ENCODE data around the gene CFAP90. TPM values are rescaled to one million over a fixed set of nuclear protein-coding genes. Genes with fewer than 3 reads are reported as not detected.

Gene CFAP90
- polyA plus RNA-seq (ENCODE audit: insufficient read length in 4 of 4): 1 to 10 TPM; 4.6 to 5.9 (median 5.6) TPM

- peak in 1 of 4 donors; percentile 77 for DNase-seq (ENCODE audit: low read depth in 4 of 4, low spot score in 3 of 4)
These were observed at the start of gene CFAP90 for GRCh38 chr5:7850395-7851239. TSS of gene CFAP90 (minus strand) at chr5:7851133. CDS start at chr5:7851021, 112 bp downstream.

- no peak for DNase-seq (ENCODE audit: low read depth in 4 of 4, low spot score in 3 of 4)
These were observed 46.2 kb upstream of the CFAP90 start for GRCh38 chr5:7897014-7897600.

GRCh38 chr5:7894860-7895259 is 43.9 kb upstream of the CFAP90 start:
- DNase-seq (ENCODE audit: low read depth in 4 of 4, low spot score in 3 of 4): no peak

- no peak for DNase-seq (ENCODE audit: low read depth in 4 of 4, low spot score in 3 of 4)
These were observed 43.5 kb upstream of the CFAP90 start for GRCh38 chr5:7894439-7894838.

GRCh38 chr5:7888901-7889300 is 38.0 kb upstream of the CFAP90 start:
- no peak for DNase-seq (ENCODE audit: low read depth in 4 of 4, low spot score in 3 of 4)

- no peak for DNase-seq (ENCODE audit: low read depth in 4 of 4, low spot score in 3 of 4)
These were observed 36.0 kb upstream of the CFAP90 start for GRCh38 chr5:7886849-7887475.

- DNase-seq (ENCODE audit: low read depth in 4 of 4, low spot score in 3 of 4): no peak
These were observed 33.7 kb upstream of the CFAP90 start for GRCh38 chr5:7884491-7885267.

- DNase-seq (ENCODE audit: low read depth in 4 of 4, low spot score in 3 of 4): no peak
These were observed 32.0 kb upstream of the CFAP90 start for GRCh38 chr5:7882926-7883325.

GRCh38 chr5:7881816-7882215 is 30.9 kb upstream of the CFAP90 start:
- DNase-seq (ENCODE audit: low read depth in 4 of 4, low spot score in 3 of 4): no peak

GRCh38 chr5:7881091-7881490 is 30.2 kb upstream of the CFAP90 start:
- no peak for DNase-seq (ENCODE audit: low read depth in 4 of 4, low spot score in 3 of 4)

GRCh38 chr5:7878381-7878873 is 27.5 kb upstream of the CFAP90 start:
- DNase-seq (ENCODE audit: low read depth in 4 of 4, low spot score in 3 of 4): no peak

- no peak for DNase-seq (ENCODE audit: low read depth in 4 of 4, low spot score in 3 of 4)
These were observed 26.9 kb upstream of the CFAP90 start for GRCh38 chr5:7877851-7878250.

GRCh38 chr5:7876867-7877266 is 25.9 kb upstream of the CFAP90 start:
- no peak for DNase-seq (ENCODE audit: low read depth in 4 of 4, low spot score in 3 of 4)

GRCh38 chr5:7875151-7875550 is 24.2 kb upstream of the CFAP90 start:
- DNase-seq (ENCODE audit: low read depth in 4 of 4, low spot score in 3 of 4): no peak

- DNase-seq (ENCODE audit: low read depth in 4 of 4, low spot score in 3 of 4): no peak
These were observed 23.7 kb upstream of the CFAP90 start for GRCh38 chr5:7874639-7875038.

- no peak for DNase-seq (ENCODE audit: low read depth in 4 of 4, low spot score in 3 of 4)
These were observed 22.3 kb upstream of the CFAP90 start for GRCh38 chr5:7873216-7873615.

- DNase-seq (ENCODE audit: low read depth in 4 of 4, low spot score in 3 of 4): no peak
These were observed 21.7 kb upstream of the CFAP90 start for GRCh38 chr5:7872517-7873130.

- no peak for DNase-seq (ENCODE audit: low read depth in 4 of 4, low spot score in 3 of 4)
These were observed 20.7 kb upstream of the CFAP90 start for GRCh38 chr5:7871653-7872052.

- DNase-seq (ENCODE audit: low read depth in 4 of 4, low spot score in 3 of 4): no peak
These were observed 18.7 kb upstream of the CFAP90 start for GRCh38 chr5:7869474-7870136.

Data from right renal pelvis (tissue), 4 donors.